SK-N-SH (cell line): ENCODE results near the gene YARS2.

Experiments
- CTCF ChIP-seq: fragments of 200-600 bp; sonication (generic); IDR thresholded peaks from 2 replicates; pipeline ENCODE4 v1.6.1; 2017; ENCODE audit warnings: antibody characterized with exemption, mild to moderate bottlenecking, moderate library complexity
- EZH2phosphoT487 ChIP-seq: fragments of 200-600 bp; sonication (generic); IDR thresholded peaks from 2 replicates; pipeline ENCODE4 v1.6.1; 2017; ENCODE audit warnings: low read depth, mixed run types, mild to moderate bottlenecking, antibody characterized with exemption, moderate library complexity, borderline replicate concordance
- GATA2 ChIP-seq: sonication (generic); formaldehyde crosslinking; IDR thresholded peaks from 2 replicates; pipeline ENCODE4 v1.5.0; 2020; ENCODE audit warnings: mild to moderate bottlenecking, missing genetic modification reagents
- JUND ChIP-seq: IDR thresholded peaks from 2 replicates; pipeline ENCODE4 v1.4.0; 2012
- MXI1 ChIP-seq: IDR thresholded peaks from 2 replicates; pipeline ENCODE4 v1.6.1; 2012; ENCODE audit warnings: mild to moderate bottlenecking, low read depth, low read length, improper control_type of control experiment
- REST ChIP-seq: IDR thresholded peaks from 2 replicates; pipeline ENCODE4 v1.6.1; 2012; ENCODE audit warnings: mild to moderate bottlenecking, low read depth, low read length, moderate library complexity
- RXRA ChIP-seq: IDR thresholded peaks from 2 replicates; pipeline ENCODE4 v1.4.0; 2012; ENCODE audit warnings: low read depth, mild to moderate bottlenecking, borderline replicate concordance
- SIN3A ChIP-seq: IDR thresholded peaks from 2 replicates; pipeline ENCODE4 v1.6.1; 2012; ENCODE audit warnings: low read depth, mild to moderate bottlenecking, low read length, moderate library complexity, borderline replicate concordance
- TAF1 ChIP-seq: IDR thresholded peaks from 2 replicates; pipeline ENCODE4 v1.6.1; 2012; ENCODE audit warnings: low read depth, mild to moderate bottlenecking, low read length, moderate library complexity, borderline replicate concordance
- TCF12 ChIP-seq: IDR thresholded peaks from 2 replicates; pipeline ENCODE4 v1.4.0; 2012
- USF2 ChIP-seq: fragments of 150-350 bp; IDR thresholded peaks from 2 replicates; pipeline ENCODE4 v1.6.1; 2017; ENCODE audit warnings: antibody characterized with exemption, low read length, low read depth, borderline replicate concordance

GRCh38 chr12:32773691-32774090 is 18.0 kb upstream of the YARS2 start:
- no peak for TF ChIP-seq CTCF
- no peak for TF ChIP-seq SIN3A
- no peak for TF ChIP-seq REST
- no peak for TF ChIP-seq TCF12
- no peak for TF ChIP-seq TAF1
- TF ChIP-seq RXRA, result no peak
- TF ChIP-seq EZH2phosphoT487, result no peak
- no peak for TF ChIP-seq JUND
- TF ChIP-seq GATA2 (CRISPR knock-in tag), result no peak
- no peak for TF ChIP-seq MXI1
- no peak for TF ChIP-seq USF2
